Left forelimb (tissue), 1 donor: ENCODE data around the gene CCDC127.
"Not testable (repeated sequence)": the region's sequence is repeated elsewhere in the genome, so short reads cannot be mapped to it uniquely, and the experiment has no call there.

Experiments
- DNase-seq: peaks from one replicate; pipeline ENCODE4 v3.0.0-alpha.2; 2018; ENCODE audit warnings: low spot score

Gene CCDC127

DNA sequence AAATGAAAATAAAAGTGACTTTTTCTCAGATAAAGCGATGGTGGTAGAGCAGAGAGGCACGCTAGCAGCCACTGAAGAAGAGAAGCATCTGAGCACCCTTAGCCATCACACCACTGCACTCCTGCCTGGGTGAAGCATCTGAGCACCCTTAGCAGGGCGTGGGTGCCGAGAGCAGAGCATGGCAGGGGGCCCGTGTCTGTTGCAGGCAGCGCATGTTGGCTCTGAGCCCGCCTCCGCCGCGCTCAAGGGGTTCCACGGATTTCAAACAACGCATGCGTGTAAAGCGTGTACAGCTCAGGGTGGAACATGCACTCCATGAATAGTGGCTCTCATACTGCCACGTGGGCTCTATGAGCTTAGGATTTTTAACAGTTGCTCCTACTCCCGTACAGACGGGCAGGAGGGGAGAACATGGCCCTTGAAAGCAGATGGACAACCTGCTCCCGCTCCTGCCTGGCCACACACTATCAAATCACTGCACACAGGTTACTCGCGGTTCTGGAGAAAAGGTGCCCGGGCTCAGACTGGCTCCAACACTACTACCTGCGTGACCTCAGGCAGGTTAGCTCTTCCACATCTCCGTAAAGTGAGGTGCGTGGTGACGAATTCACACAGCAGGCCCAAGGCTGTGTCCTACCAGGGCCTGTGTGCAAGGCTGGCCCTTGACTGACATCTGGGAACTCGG lies 14.6 kb downstream of the CCDC127 start:
- peak; percentile 53 for DNase-seq

DNA sequence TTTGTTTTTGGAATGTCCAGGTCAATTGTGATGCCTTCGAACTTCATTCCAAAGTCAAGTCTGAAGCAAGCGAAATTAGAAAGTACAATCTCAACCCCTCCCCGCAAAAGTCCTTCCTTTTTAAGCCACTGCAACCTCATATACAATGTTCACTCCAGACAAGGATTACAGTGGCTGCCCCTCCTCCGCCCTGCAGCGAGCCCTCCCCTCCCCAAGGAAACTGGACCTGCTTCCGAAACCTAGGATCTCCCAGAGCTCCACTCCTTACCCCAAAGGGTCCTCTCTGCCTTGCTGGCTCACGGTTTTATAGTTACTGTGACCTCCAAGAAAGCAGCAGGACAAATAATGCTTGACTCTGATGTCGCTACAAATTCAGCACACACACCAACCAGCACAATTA lies 16.3 kb downstream of the CCDC127 start:
- DNase-seq: no peak

DNA sequence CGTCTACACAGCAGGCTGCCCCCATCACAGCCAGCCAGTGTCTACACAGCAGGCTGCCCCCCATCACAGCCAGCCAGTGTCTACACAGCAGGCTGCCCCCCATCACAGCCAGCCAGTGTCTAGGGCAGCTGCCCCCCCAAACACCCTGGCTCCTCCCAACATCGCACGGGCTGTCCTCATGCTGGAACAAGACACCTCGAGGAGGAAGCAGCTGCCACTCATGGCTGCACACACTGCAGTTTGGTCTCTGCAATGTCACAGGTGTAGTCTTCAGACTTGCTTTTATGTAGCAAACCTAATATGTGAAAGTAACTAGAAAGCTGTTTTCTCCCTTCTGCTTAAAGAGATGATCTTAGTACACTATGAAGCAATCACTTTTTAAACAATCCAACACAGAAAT lies 17.0 kb downstream of the CCDC127 start:
- peak; percentile 12 for DNase-seq

DNA sequence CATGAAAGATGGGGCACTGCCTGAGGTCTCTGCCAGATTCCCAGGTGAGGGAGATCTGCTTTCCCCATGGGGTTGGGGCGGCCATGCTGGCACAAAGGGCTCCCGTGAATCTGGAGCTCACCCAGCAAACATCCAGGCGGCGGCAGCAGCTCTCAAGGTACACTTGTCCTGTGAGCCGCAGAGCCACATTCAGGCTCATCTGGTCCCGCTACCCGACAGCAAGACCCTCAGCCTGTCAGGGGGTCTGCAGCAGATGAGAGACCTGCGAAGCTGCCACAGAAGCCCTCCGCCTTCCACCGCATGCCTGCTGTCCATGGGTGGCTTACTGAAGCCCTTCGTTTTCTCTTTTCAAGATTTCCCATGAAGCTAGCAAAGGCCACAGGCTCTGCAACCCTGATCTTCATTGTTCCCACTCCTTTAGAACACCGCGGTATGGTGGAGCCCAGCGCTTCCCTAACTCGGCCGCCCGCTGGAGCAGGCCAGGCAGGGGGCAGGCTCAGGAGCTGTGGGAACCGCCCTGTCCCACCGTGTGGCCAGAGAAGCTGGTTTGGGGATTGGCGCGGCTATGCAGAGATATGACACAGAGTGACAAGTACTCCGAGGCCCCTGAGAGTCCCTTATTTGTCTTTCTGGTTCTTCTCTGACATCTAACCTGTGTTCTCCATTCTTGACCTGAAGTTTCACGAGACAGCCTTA lies 17.9 kb downstream of the CCDC127 start:
- DNase-seq: peak; percentile 33

- DNase-seq: peak; percentile 56
These were observed 18.6 kb downstream of the CCDC127 start for GRCh38 chr5:199197-199949.

DNA sequence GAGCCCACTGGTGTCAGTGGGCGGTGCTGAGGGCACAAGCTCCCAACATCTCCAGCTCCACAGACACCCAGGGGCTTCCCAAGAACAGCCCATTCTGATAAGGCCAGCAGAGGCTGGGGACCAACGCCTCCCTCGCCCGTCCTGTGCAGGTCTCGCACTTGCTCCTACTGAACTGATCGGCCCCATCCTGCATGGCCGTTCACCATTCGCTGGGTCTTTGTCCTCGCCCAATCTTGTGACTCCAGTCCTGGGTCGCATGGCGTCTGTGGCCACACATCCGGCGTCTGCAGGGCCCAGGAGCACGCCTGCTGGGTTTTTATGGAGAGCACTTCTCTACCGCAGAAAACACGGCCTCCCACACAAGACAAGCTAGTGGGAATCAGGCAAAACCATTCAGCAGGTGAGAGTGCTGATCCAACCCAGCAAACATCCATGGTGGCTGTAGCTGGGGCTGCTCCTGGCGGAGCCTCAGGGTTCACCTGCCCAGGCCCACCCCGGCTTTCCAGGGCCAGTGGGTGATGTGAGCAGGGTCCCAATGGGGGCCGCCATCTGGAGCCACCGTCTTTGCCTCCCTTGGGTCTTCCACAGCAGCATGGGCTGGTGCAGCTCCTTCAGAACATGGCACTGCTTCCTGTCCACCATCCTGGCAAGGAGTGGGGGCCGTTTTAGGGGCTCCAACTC lies 19.3 kb downstream of the CCDC127 start:
- DNase-seq: peak; percentile 59

GRCh38 chr5:197892-198489 lies 20.0 kb downstream of the CCDC127 start:
- peak; percentile 50 for DNase-seq

DNA sequence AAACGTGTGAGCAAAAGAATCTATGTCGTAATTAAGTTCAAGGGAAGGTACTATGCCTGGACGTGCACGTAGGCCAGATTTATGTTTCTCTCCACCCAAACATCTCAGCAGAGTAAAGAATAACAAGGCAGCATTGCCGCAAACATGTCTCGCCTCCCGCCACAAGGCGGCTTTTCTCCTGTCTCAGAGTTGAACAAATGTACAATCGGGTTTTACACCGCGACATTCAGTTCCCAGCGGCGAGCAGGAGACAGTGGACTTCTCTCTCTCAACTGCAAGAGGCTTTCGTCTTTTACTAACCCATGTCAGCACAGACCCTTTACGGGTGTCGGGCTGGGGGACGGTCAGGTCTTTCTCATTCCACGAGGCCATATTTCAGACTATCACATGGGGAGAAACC lies 20.9 kb downstream of the CCDC127 start:
- not testable (repeated sequence) for DNase-seq

GRCh38 chr5:196350-196749 lies 21.6 kb downstream of the CCDC127 start:
- no peak for DNase-seq

- no peak for DNase-seq
These were observed 22.4 kb downstream of the CCDC127 start for GRCh38 chr5:195401-196160.

- DNase-seq: no peak
These were observed 23.2 kb downstream of the CCDC127 start for GRCh38 chr5:194603-195209.

GRCh38 chr5:194102-194501 lies 23.9 kb downstream of the CCDC127 start:
- no peak for DNase-seq

GRCh38 chr5:192970-193831 lies 24.8 kb downstream of the CCDC127 start:
- DNase-seq: no peak

- no peak for DNase-seq
These were observed 25.3 kb downstream of the CCDC127 start for GRCh38 chr5:192691-192969.

DNA sequence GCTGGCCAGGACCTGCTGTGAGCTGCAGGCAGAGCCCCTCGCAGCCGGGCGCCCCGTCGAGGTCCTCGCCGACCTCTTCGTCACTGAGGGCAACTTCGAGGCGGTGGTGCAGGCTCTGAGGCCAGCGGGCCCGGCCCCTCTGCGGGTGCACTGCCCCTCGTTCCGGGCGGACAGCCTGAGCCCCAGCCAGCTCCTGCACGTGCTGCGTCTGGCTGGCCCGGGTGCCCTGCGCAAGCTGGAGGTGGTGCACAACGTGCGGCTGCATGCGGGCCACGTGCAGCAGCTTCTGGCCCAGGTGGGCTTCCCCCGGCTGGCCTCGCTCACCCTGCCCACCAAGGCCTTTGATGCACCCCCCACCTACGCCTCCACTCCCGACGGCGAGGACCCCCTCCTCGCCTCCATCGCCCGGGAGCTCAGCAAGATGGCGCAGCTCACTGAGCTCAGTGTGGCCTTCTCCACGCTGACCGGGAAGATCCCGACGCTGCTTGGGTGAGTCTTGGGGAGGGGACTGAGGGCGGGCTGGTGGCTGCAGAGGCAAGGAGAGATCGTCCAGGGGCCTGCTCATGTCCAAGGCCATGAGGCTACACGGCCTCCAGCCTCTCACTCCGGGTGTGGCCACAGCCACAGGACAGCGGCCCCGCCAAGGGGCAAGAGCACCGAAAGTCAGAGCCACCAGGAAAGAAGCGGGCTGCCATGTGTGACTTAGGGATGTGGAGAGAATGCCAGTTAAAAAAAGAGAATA lies 25.8 kb downstream of the CCDC127 start:
- no peak for DNase-seq

DNA sequence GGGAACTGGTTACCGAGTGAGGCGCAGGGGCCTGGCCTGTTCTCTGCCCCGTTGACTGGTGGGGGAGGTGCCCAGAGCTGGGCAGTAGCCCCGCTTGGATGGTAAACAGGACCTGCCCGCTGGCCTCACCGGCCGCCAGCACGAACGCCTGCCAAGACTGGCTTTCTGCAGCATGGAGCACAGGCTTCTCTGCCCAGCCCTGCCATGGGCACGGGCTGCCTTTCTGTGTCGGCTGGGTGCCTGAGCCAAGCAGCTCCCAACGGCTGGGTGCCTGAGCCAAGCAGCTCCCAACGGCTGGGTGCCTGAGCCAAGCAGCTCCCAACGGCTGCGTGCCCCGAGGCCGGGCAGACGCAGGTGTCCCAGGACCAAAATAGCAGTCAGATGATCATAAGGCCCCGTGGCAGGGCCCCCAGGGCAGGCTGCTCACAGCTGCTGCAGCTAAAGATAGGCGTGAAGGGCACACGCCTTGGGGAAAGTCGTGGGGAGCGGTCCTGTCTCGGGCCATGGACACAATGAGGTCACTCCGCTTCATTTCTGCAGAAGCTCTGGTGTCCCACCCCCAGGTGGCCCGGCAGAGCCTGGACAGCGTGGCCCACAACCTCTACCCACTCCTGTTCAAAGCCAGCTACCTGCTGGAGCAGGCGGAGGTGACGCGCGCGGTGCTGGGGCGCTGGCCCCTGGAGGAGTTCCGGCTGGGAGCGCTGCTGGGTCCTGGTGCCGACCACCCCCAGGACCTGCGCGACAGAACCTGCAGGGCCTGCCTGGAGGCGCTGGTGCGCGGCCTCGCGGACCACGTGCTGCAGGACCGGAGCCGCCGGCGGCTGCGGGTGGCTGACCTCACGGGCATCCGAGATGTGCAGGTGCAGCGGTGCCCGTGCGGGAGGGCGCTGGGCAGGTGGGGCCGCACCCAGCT lies 26.7 kb downstream of the CCDC127 start, which contains the start of gene LRRC14B:
TSS of gene LRRC14B (plus strand) at position 460 of the 913 bp plus-strand sequence. CDS start at position 504, 44 bp downstream.
- DNase-seq: no peak

DNA sequence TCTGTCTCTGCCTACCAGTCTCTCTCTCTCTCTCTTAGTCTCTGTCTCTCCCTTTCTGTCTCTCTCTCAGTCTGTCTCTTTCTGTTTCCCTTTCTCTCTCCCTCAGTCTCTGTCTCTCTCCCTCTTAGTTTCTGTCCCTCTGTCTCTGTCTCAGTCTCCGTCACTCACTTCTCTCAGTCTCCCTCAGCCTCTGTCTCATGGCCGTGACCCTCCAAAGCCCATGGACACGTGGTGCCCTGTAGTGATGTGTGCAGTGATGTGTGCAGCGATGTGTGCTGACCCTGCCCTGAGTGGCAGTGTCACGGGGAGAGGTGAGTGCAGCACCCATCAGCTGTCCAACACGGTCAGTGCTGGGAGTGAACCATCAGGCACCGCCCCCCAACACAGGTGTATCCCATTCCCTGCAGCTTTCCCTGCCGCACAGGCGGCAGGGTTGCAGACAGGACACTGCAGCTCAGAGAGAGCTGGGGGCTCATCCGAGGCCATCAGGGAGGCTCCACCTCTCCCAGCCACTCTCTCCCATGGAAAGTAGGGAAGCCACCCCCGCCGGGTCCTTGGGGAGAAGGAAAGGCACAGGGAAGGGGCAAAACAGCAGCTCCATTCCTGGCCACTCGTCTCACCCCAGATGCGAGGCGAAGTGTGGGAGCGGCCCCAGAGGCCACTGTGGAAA lies 27.5 kb downstream of the CCDC127 start:
- DNase-seq: no peak

DNA sequence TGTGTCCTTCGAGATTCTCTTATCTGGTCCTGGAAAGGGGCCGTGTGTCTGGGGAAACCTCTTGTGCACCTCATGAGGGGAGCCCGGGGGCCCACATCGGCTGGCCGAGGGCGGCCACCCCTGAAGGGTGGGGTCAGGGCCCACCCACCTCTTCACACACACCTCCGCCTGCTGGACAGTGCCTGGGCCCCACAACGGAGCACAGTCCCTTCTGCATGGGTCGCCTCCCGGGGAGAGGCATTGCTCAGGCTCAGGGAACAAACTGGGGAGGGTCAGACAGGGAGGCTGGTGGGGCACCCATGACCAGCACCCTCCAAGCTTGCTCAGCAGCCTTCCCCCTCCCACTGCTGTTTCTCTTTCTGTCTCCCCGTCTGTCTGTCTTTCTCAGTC lies 28.0 kb downstream of the CCDC127 start:
- no peak for DNase-seq
